MM.1S (cell line): ENCODE data around the gene KCNIP3.

Experiments
- EZH2 ChIP-seq: fragments of 300-600 bp; sonication (generic); optimal IDR thresholded peaks from 2 replicates; pipeline ENCODE3; 2017; ENCODE audit warnings: low read depth, mild to moderate bottlenecking, antibody characterized with exemption, low read length, mixed read lengths
- EZH2phosphoT487 ChIP-seq: fragments of 300-600 bp; sonication (generic); IDR thresholded peaks from 2 replicates; pipeline ENCODE4 v1.6.1; 2018; ENCODE audit warnings: antibody characterized with exemption, low read length
- TF ChIP-seq, protein P1 (sequence below): fragments of 300-600 bp; sonication (generic); IDR thresholded peaks from 2 replicates; pipeline ENCODE4 v1.5.1; 2016; ENCODE audit warnings: antibody characterized with exemption, low read length, mixed read lengths

DNA sequence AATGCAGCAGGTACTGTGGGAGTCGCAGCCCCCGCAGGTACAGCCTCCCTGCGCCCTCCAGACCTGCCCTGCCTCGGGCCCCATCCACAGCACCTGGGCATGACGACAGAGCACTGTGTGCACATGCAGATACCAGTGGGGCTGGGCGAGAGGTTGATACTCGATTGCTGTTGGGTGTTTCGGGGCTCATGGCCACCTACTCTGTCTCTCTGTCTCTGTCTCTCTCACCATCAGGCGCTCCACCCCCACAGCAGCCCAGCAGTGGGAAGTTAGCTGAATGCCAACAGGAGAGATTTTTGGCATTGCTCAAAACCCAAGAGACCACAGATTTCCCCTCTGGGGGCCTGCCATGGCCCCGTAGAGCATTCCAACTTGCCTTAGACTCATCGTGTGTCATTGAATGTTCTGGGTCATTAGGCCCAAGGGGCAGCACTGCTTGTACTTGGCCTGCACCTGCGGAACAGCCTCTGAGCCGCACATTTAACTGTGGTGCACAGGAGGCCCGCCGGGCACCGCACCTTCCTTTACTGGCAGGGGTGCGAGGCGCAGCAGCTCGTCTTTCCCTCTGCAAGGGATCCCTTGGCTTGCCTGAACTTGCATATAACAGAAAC is 18.8 kb downstream of the KCNIP3 start:
- TF ChIP-seq, protein P1, sequence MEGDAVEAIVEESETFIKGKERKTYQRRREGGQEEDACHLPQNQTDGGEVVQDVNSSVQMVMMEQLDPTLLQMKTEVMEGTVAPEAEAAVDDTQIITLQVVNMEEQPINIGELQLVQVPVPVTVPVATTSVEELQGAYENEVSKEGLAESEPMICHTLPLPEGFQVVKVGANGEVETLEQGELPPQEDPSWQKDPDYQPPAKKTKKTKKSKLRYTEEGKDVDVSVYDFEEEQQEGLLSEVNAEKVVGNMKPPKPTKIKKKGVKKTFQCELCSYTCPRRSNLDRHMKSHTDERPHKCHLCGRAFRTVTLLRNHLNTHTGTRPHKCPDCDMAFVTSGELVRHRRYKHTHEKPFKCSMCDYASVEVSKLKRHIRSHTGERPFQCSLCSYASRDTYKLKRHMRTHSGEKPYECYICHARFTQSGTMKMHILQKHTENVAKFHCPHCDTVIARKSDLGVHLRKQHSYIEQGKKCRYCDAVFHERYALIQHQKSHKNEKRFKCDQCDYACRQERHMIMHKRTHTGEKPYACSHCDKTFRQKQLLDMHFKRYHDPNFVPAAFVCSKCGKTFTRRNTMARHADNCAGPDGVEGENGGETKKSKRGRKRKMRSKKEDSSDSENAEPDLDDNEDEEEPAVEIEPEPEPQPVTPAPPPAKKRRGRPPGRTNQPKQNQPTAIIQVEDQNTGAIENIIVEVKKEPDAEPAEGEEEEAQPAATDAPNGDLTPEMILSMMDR, result no peak
- no peak for TF ChIP-seq EZH2
- TF ChIP-seq EZH2phosphoT487, result no peak
